Heart left ventricle (tissue), 13 donors: ENCODE data around the gene TREH.

Experiments
- POLR2A ChIP-seq, 2 donors: fragments of 450-650 bp; IDR thresholded peaks; one replicate each; pipeline ENCODE4 v1.6.1; 2017; ENCODE audit warnings: antibody characterized with exemption in 2 of 2, mild to moderate bottlenecking in 2 of 2, moderate library complexity in 2 of 2
- TF ChIP-seq, protein P1 (sequence below), 12 donors: fragments of 200-600 bp; sonication (generic) in 4 of 12; IDR thresholded peaks; one replicate each; pipeline versions ENCODE4 v1.5.0 to v1.8.0; 2018 to 2022; ENCODE audit warnings: antibody characterized with exemption in 12 of 12, mild to moderate bottlenecking in 5 of 12
- donor health status: ischemic (EF 13 %, LVEDD 7.1; RV severe dilation, severe dysfunction).
- donor health status: DM: no; HTN: yes; CAD: no.
- donor health status: DM: no; HTN: no; CAD: no.
- donor health status: ischemic (EF 25% LVEDD 6.9; RV normal size, moderate dysfunction).
- donor health status: ischemic (EF 25% LVEDD 5.7; RV mildly dilated, moderate dysfunction).
- donor health status: ischemic (EF 35%, LVEDD 5.7; RV mildly dilated, moderate dysfunction).
- donor health status: nonischemic (EF 11% LVEDD 7.7; RV severe dilation, severe dysfunction).
- donor health status: DM: yes; HTN: yes; CAD: no.
- donor health status: PGD.
- donor health status: ischemic (EF 29% LVEDD 5.4; RV normal size, mild dysfunction).
- donor health status: nonischemic (EF 23%, LVEDD 6.1; RV moderate dilation, normal function).

DNA sequence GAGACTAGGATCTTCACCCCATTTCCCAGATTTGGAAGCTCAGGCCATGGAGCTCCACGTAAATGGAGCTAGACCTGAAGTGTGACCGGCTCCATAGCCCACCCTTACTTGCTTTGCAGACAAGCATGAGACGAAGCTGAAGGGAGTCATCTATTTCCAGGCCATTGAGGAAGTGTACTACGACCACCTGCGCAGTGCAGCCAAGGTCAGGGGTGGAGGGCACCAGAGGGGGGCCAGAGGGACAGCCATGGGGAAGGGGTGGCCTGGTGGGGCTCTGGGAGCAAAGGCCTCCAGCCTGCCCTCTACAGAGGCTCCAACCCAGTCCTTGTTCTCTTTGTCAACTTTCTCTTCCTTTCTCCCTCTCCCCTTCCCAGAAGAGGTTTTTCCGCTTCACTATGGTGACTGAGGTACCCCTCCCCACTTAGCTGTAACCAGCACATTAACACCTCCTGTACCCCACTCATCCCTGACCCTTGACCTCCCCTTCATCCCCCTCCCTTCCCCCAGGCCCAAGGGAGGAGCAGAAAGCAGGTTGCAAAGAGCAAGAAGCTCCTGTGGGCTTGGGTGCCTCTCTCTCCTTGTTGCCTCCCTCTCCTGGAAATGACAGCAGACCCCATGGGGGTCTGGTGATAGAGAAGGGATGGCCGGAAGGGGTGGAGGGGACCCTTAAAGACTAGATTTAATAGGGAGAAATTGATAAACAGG, 23.8 kb downstream of the TREH start:
- TF ChIP-seq, protein P1, sequence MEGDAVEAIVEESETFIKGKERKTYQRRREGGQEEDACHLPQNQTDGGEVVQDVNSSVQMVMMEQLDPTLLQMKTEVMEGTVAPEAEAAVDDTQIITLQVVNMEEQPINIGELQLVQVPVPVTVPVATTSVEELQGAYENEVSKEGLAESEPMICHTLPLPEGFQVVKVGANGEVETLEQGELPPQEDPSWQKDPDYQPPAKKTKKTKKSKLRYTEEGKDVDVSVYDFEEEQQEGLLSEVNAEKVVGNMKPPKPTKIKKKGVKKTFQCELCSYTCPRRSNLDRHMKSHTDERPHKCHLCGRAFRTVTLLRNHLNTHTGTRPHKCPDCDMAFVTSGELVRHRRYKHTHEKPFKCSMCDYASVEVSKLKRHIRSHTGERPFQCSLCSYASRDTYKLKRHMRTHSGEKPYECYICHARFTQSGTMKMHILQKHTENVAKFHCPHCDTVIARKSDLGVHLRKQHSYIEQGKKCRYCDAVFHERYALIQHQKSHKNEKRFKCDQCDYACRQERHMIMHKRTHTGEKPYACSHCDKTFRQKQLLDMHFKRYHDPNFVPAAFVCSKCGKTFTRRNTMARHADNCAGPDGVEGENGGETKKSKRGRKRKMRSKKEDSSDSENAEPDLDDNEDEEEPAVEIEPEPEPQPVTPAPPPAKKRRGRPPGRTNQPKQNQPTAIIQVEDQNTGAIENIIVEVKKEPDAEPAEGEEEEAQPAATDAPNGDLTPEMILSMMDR (IDR thresholded peaks at IDR 0.05), result no peak
- TF ChIP-seq POLR2A (IDR thresholded peaks at IDR 0.05), result no peak
